ENCODE data around the gene DEPP1.

DEPP1 gene

GRCh38 chr10:44933451-44934321 lies 44.9 kb downstream of the DEPP1 start:
- no peak for DNase-seq (ENCODE audit: low spot score)

DNA sequence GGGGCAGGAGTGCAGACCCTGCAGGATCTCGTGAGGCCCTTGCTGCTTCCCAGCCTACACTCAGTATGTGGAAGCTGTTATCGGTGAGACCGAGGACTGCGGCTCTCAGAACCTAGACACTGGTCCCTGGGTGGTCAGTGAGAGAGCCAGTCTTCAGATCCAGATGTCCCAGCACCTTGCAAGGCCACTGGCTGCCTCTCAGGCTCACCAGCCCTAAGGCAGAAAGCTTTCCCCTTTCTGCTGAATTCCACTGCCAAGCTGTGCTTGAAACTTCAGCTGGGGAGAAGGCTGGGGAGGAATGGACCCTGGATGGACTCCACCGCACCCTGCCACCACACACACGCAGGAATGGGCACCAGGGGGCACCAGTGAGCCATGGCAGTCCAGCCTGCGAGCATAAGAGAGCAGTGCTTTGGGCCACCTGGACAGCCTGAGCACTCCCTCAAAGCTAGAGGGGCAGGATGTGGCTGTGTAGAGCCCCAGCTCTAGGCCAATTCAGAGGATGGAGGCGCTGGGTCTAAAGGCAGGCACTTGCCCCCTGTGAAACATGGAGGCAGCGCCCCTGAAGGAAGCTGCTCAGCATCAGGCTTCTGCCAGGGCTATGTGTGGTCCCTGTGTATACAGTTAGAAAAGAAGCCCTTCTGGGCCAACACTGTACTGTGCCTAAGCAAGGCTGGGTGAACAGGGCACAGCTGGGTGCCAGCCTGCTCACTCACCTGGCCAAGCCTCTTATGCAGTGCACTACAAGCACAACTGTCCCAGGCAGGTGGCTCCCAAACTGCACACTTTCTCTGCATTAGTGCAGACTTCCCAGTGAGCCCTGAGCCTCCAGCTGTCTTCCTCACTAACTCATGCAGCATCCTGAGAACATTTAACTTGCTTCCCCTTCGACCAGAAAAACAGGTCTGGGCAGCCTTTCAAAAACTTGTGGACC lies 45.8 kb downstream of the DEPP1 start:
- peak; percentile 79 for DNase-seq (ENCODE audit: low spot score)

- no peak for DNase-seq (ENCODE audit: low spot score)
These were observed 46.7 kb downstream of the DEPP1 start for GRCh38 chr10:44931621-44932516.

- DNase-seq (ENCODE audit: low spot score), result no peak
These were observed 47.5 kb downstream of the DEPP1 start for GRCh38 chr10:44930904-44931620.

DNA sequence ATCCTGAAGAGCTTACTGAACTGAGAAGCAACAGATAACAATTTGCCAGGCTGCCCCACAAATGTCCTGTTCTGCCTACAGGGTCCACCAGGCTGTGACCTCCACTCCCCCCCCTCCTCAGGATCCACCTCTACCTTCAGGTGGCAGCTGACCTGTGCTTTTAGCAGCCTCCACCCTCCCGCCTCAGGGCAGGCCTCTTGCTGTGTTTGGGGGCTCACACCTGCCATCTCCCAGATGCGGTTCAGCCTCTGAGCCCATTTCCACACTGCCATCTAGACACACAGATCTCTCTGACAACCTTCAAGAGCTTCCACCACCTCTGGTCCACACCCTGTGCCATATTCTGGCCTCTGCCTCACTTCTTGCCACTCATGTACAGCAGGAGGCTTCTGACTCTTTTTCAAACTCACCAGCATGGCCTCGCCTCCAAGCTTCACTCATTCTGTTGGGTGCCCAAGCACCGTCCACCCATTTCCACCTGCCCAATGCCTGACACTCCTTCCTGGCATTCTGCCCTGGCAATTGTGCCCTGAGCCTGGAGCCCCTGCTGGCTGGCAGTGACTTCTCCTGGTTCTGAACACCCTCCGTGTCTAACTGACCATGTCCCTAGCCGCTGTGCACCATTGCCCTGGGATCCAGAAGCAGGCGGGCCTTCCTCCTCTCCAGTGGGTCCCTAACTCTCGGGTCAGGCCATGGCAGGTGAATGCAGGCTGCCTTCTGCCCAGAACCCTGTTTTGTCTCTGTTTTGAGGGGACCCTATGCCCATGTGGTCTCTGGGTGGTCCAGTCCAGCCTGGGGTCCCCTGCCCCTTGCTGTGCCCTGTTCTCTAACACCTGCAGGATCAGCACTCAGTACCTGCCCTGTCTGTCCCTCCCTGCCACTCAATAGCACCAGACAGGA lies 49.0 kb downstream of the DEPP1 start:
- DNase-seq (ENCODE audit: low spot score), result no peak

DNA sequence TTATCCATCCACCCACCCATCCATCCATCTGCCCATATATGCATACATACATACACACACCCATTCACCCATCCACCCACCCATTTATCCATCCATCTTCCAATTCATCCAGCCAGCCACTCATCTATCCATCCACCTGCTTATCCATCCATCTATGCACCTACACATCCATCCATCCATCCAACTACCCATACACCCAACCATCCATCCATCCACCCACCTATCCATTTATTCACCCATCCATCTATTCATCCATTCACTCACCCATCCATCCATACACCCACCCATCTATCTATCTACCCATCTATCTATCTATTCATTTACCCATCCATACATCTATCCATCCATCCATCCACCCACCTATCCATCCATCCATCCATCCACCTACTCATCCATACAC lies 50.1 kb downstream of the DEPP1 start:
- DNase-seq (ENCODE audit: low spot score), result no peak

DNA sequence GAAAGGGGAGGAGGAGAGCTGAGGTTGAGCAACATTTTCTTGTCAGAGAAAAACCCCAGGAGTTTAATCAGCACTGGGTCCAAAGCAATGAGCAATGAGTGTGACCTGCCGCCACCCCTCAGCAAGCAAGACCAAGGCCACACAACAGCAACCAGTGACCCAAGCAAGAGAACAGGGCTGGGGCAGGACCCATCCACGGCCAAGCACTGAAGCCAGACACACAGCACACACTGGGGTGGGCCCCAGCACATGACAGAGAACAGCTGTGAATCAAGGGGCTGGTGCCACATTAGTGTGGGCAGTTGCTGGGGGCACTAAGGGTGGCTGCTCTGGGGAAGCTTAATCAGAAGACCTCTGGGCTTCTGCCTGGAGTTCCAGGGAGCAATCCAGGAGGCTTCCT lies 51.3 kb downstream of the DEPP1 start:
- DNase-seq (ENCODE audit: low spot score), result no peak

DNA sequence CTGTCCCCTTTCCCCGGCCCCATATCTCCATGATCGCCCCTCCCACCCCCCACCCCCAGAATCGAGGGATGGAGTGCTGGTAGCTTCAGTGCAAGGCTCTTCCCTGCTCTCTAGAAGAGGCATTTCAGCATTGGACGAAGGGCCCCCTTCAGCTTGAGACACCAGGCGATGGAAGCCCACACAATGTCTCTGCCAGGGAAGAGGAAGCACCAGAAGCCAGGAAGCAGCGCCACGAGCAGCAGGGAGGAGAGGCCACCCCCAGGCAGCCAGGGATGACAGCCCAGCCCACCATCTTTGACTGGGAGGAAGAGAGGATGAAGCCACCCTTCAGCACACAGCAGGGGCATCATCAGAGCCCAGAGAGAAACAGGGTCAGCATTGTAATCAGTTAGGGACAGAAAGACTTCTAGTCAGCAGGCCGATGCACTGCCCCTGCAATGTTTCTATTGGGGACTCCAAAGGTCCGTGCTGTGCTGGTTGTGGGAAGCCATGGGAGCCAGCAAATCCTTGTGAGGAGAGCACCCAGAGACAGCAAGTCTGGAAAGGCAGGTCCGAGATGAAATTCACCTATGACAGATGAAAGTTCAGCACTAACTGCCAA lies 51.8 kb downstream of the DEPP1 start:
- DNase-seq (ENCODE audit: low spot score), result no peak
